NCI-H2081 (cell line): ENCODE measurements around the gene EID2B.

Source experiments
- DNase-seq, 2 experiments: peaks; one replicate each; lab custom pipeline; 2025; lab: John Stamatoyannopoulos, UW

Gene EID2B

GRCh38 chr19:39498798-39499642 is 33.6 kb downstream of the EID2B start, which contains the start of gene DLL3:
Gene DLL3 (plus strand): TSS chr19:39498947. CDS start chr19:39498975, 28 bp downstream.
- peak; percentile 60 to 77 for DNase-seq

DNA sequence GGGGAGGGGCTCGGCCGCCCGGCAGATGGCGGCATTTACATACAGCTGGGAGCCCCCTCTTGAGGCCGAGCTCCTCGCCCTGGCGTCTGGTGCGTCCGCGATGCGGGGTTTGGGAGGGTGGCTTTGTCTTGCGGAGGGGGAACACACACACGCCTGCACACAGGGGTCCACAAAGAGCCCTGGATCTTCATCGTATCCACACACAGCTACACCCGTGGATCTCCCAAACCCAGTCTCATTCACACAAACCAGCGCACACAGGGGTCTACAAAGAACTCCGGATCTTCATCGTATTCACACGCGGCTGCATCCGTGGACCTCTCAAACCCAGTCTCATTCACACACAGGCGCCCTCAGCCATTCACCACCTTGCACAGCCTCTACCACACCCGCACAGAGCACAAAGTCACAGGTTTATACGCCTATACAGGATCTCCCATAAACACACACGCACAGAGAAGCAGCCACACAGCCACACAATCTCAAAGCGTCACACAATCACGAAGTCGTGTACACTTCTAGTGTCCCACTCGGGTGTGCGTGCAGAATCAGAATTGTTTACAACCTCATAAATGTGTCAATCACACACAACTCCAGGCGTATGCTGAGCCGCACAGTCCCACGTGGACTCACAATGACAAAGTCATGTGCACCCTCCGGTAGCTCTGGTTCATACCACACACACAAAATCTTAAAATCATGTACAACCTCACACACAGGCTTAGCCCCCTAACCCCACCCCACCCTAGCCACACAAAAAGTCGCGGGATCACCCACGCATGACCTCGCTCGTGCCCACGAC is 34.5 kb downstream of the EID2B start:
- DNase-seq: peak; percentile 77 to 90

DNA sequence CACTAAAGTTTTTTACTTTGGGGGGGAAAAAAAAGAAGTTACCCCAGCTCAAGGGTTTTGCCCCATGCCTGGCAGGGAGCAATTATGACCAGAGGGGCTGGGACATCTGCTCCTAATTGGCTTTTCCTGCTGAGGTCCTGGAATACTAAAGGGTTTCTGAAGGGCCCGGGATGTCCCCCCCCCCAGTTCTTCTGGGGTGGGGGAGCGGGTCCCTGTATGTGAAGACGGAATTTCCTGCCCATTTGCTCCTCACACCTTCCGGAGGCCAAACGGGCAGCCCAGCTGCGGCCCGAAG is 35.0 kb downstream of the EID2B start:
- no peak for DNase-seq

DNA sequence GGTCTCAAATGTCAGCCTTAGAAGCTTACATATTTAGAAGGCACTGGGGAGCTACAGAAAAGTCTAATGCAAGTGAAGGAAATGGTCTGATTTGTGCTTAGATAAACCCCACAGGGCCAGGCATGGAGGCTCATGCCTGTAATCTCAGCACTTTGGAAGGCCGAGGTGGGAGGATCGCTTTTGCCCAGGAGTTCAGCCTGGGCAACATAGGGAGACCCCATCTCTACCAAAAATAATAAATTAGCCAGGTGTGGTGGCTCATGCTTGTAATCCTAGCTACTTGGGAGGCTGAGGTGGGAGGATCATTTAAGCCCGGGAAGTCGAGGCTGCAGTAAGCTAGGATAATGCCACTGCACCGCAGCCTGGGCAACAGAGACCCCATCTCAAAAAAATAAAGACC is 36.6 kb downstream of the EID2B start:
- no peak for DNase-seq

GRCh38 chr19:39494661-39495060 is 38.0 kb downstream of the EID2B start:
- DNase-seq: no peak

- no peak for DNase-seq
These were observed 39.9 kb downstream of the EID2B start for GRCh38 chr19:39492788-39493187.

DNA sequence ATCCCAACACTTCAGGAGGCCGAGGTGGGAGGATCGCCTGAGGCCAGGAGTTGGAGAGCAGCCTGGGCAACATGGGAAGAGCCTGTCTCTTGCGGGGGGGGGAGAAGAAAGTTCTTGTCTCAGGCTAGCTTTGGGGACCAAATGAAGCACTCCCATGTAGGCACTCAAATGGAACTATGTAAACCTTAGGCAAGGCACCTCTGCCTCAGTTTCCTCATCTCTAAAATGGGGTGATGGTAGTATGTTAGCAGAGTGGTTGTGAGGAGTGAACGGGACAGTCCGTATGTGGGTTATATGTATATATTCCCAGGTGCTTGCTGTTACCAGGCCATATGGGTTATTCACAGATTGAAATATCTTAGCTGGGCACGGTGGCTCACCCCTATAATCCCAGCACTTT is 40.4 kb downstream of the EID2B start:
- DNase-seq: no peak

DNA sequence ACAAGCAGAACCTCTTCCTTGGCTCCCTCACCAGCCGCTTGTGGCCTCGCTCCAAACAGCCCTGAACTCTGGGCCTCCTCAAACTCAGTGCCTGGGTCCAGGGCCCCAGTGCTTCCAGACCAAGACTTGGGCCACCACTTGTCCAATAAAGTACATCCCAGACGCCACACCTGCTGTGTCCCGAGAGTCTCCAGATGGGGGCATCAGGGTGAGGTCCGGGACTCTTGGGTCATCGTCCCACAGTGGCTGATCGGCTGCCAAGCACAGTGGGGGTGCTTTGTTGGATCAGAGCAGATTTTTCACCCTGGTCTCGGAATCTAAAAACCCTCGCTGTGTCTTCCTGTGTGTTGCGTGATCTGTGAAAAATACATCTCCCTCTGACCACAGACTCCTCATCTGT is 42.9 kb downstream of the EID2B start:
- DNase-seq: no peak

GRCh38 chr19:39483141-39483540 is 49.5 kb downstream of the EID2B start:
- no peak for DNase-seq

- DNase-seq: no peak
These were observed 51.0 kb downstream of the EID2B start for GRCh38 chr19:39481676-39482075.

GRCh38 chr19:39481229-39481545 is 51.5 kb downstream of the EID2B start:
- DNase-seq: no peak
